Kidney epithelial cell (primary cell): Measurements from ENCODE around the gene GPR143. TPM values are rescaled to one million over a fixed set of nuclear protein-coding genes. Genes with fewer than 3 reads are reported as not detected.

Source experiments
- DNase-seq: peaks from one replicate; pipeline ENCODE4 v3.0.0-alpha.2; 2010; ENCODE audit warnings: low read depth
- H3K27me3 ChIP-seq: 2 replicates; pipeline ENCODE4 v1.6.0; 2011; ENCODE audit warnings: low read length; ENCODE audit not compliant: control insufficient read depth, insufficient read depth
- H3K36me3 ChIP-seq: 2 replicates; pipeline ENCODE4 v1.5.1; 2011; ENCODE audit warnings: low read length; ENCODE audit not compliant: control insufficient read depth, insufficient read depth
- H3K4me3 ChIP-seq: 2 replicates; pipeline ENCODE4 v1.5.1; 2011; ENCODE audit warnings: low read depth, mild to moderate bottlenecking, control low read depth, low read length
- total RNA-seq: library from RNA; depleted of rRNA; stranded (reverse); fragments of >200 nt; gene quantifications from 2 replicates; pipeline ENCODE4 v1.2.3, GENCODE V29; 2015
- TF ChIP-seq, protein P1 (sequence below): IDR thresholded peaks from 2 replicates; pipeline ENCODE4 v1.5.1; 2011; ENCODE audit warnings: mild to moderate bottlenecking, moderate library complexity, low read length, control low read depth, inconsistent platforms; ENCODE audit not compliant: insufficient read depth, poor library complexity, severe bottlenecking

Gene GPR143
- total RNA-seq, 1 donor from 2014 or later = 18.7 TPM

DNA sequence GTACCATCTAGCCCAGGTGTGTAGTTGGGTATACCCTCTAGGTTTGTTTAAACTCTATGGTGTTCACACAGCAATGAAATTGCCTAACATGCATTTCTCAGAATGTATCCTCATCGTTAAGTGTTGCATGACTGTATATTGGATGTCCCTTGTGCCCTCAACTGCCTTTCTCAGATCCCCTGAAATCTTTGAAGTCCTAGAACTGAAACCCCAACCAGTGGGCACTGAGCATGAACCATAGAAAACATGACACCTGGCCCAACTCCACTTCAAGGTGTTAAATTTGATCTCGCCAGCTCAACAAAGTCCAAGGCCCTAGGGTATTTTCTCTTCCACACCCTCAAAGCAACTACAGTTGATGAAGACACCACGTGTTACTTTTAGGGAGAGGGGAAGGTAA lies 35.6 kb downstream of the GPR143 start:
- Histone ChIP-seq H3K27me3 (no peaks in the 10 kb centered on the region), H3K36me3 (peaks cover 2% of the 10 kb centered on the region), H3K4me3 (no peak overlapping the region)
- DNase-seq = no peak
- TF ChIP-seq, protein P1, sequence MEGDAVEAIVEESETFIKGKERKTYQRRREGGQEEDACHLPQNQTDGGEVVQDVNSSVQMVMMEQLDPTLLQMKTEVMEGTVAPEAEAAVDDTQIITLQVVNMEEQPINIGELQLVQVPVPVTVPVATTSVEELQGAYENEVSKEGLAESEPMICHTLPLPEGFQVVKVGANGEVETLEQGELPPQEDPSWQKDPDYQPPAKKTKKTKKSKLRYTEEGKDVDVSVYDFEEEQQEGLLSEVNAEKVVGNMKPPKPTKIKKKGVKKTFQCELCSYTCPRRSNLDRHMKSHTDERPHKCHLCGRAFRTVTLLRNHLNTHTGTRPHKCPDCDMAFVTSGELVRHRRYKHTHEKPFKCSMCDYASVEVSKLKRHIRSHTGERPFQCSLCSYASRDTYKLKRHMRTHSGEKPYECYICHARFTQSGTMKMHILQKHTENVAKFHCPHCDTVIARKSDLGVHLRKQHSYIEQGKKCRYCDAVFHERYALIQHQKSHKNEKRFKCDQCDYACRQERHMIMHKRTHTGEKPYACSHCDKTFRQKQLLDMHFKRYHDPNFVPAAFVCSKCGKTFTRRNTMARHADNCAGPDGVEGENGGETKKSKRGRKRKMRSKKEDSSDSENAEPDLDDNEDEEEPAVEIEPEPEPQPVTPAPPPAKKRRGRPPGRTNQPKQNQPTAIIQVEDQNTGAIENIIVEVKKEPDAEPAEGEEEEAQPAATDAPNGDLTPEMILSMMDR = no peak

DNA sequence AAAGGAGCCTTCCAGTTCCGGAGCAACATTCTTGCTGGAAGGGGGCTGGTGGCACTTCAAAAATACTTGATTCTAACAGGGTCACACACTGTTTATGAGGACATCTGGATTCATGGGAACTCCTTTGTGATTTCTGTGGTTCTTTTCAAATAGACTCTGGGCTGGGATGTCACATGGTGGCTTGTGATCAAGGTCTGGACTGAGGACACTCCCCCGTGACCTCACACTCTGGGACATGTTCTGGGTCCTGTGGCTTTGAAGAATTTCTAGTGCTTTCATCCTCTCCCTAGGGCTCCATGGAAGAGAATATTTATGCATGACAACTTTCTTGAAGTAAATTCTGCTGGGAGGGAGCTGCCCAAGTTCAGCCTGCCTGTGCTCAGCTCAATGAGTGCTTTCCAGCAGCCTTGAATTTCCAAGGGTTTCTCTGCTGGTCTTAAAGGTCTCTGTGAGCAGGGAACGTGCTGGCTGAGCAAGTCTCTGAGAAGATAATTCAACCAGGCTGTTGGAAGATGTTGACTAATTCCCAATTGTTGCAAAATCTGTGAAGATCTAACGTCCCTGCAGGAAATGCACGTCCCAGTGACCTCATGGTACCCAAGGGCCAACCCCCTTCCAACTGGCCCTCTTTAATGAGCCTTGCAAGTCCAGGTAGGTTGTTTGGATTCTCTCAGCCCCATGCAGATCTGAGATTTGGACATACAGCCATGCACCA lies 36.3 kb downstream of the GPR143 start:
- Histone ChIP-seq H3K4me3 (no peak overlapping the region), H3K27me3 (no peaks in the 10 kb centered on the region), H3K36me3 (peaks cover under 1% of the 10 kb centered on the region)
- DNase-seq = no peak
- TF ChIP-seq, protein P1 = no peak

DNA sequence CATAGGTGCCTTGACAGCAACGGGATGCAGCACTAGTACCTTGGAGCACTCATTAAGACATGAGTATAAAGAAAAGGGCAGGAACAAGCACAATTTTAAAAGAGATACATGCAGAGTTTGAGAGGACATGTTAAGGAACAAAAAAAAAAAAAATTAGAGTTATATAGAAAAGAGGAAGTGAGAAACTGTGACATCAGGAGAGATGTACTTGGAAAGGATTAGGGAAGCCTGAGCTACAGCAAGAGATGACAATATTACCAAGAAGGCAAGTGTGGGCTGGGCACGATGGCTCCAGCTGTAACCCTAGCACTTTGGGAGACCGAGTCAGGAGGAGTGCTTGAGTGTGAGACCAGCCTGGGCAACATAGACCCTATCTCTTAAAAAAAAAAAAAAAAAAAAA lies 37.4 kb downstream of the GPR143 start:
- Histone ChIP-seq H3K4me3 (no peak overlapping the region), H3K36me3 (no peaks in the 10 kb centered on the region), H3K27me3 (no peaks in the 10 kb centered on the region)
- TF ChIP-seq, protein P1 = no peak
- no peak for DNase-seq

DNA sequence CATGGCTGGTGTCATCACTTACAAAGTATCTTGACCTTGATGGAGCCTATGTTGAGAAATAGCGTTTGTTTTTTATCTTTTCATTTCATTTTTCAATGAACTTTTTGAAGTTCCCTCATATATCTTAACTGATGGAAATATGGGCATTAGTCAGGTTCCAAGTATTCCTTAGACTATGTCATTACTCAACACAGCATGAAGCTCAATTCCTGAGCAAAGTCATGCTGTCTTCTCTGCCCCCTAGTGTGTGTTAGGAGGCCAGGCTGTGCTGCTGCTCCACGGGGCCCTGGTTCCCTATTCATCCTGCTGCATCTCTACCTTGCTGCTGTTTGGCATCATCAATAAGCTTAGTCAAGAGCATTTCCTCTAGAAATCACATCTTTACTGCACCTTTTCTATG lies 40.9 kb downstream of the GPR143 start:
- Histone ChIP-seq H3K36me3 (no peaks in the 10 kb centered on the region), H3K4me3 (no peak overlapping the region), H3K27me3 (no peaks in the 10 kb centered on the region)
- DNase-seq = no peak
- TF ChIP-seq, protein P1 = no peak

DNA sequence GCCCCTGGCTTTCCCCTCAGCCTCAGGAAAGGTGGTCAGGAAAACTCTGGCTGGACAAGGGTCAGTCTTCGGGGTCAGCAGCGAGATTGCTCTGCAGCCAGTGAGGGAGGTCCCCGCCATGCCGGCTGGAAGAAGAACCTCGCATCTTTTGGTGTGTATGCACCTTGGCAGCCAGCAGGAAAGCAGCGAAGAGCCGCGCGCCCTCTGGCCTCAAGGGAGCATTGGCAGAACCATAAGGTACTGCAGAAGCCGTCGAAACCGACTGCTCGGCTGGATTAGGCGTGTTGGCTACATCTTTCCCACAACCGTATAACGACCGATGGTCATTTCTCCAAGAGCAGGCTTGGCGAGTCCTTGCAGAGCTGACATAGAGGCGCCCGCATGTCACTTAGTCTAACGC lies 48.3 kb downstream of the GPR143 start:
- Histone ChIP-seq H3K4me3 (no peak overlapping the region), H3K36me3 (no peaks in the 10 kb centered on the region), H3K27me3 (no peaks in the 10 kb centered on the region)
- no peak for DNase-seq
- TF ChIP-seq, protein P1 = no peak

DNA sequence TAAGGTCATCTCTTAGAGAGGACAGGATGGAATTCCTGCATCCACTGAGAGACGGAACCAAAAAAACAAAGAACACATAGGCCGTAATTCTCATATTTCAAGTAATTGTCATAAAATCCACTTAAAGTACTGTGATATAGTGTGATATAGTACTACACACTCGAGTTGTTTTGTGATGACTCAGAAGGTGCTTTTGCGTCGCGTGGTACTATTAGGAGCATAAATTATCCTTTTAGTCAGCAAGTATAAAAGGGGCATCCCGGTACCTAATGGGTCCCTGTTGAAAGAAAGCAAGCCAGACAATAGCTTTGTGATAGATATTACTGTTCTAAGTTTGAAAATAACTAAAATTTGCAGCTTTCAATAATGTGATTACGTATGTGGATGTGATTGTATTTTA lies 55.3 kb downstream of the GPR143 start:
- Histone ChIP-seq H3K27me3 (no peaks in the 10 kb centered on the region), H3K4me3 (no peak overlapping the region), H3K36me3 (peaks cover 4% of the 10 kb centered on the region)
- TF ChIP-seq, protein P1 = no peak
- DNase-seq = no peak
